ENCODE results near the gene TMEM178A.

TMEM178A gene

GRCh38 chr2:39703181-39703872, 37.6 kb downstream of the TMEM178A start:
- no peak for DNase-seq
- peaks cover 3% of the 10 kb centered on the region for H3K36me3 Mint-ChIP-seq (ENCODE audit: low read depth)
- no peak for ATAC-seq
- H3K27ac Mint-ChIP-seq, result no peak overlapping the region
- H3K27me3 Mint-ChIP-seq, result peaks cover 22% of the 10 kb centered on the region
- H3K4me1 Mint-ChIP-seq, result no peaks in the 10 kb centered on the region
- H3K9me3 Mint-ChIP-seq, result peaks cover 24% of the 10 kb centered on the region
- H3K4me3 Mint-ChIP-seq, result no peak overlapping the region

GRCh38 chr2:39704540-39704939, 38.8 kb downstream of the TMEM178A start:
- Mint-ChIP-seq H3K4me1 (no peaks in the 10 kb centered on the region), H3K9me3 (peaks cover 24% of the 10 kb centered on the region), H3K4me3 (no peak overlapping the region), H3K36me3 (ENCODE audit: low read depth) (peaks cover 3% of the 10 kb centered on the region), H3K27me3 (peaks cover 21% of the 10 kb centered on the region), H3K27ac (no peak overlapping the region)
- DNase-seq (no peak), ATAC-seq (no peak)

DNA sequence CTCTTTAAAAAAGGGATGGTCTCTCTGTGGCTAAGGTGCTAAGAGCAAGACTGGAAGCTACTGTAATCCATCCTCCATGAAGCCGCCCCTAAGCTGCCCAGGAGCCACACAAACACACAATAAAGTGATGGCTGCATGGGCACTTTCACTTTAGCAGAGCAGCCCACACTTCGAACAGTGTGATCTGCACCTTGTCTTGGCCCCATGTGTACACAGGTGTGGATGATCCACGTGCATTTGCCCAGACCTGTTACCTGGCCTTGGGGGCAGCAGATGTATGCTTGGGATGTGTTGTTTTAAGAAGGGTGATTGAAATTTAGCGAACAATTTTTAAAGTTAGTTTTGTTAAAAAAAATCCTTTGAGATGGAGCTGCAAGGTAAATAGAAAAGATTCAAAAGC, 39.9 kb downstream of the TMEM178A start:
- ATAC-seq (no peak), DNase-seq (no peak)
- no peaks in the 10 kb centered on the region for H3K4me1 Mint-ChIP-seq
- H3K27me3 Mint-ChIP-seq, result peaks cover 23% of the 10 kb centered on the region
- H3K4me3 Mint-ChIP-seq, result no peak overlapping the region
- no peaks in the 10 kb centered on the region for H3K36me3 Mint-ChIP-seq (ENCODE audit: low read depth)
- H3K9me3 Mint-ChIP-seq, result peaks cover 18% of the 10 kb centered on the region
- no peak overlapping the region for H3K27ac Mint-ChIP-seq

DNA sequence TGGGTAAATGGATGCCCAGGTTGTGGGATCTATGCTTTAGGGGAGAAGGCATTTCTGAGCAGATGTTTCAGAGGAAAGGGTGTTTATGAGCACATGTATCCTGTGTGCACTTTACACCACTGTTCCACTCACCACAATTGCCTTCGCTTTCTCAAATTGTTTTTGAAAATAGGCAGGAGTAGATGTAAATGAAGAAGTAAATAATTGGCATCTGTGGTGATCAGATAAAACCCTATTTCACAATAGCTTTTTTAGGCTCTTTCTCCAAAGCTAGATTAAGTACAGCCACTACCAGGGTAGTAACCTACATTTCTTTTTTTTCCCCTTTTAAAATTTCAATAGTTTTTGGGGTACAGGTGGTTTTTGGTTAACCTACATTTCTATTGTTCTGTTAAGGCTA, 40.6 kb downstream of the TMEM178A start:
- no peak overlapping the region for H3K27ac Mint-ChIP-seq

DNA sequence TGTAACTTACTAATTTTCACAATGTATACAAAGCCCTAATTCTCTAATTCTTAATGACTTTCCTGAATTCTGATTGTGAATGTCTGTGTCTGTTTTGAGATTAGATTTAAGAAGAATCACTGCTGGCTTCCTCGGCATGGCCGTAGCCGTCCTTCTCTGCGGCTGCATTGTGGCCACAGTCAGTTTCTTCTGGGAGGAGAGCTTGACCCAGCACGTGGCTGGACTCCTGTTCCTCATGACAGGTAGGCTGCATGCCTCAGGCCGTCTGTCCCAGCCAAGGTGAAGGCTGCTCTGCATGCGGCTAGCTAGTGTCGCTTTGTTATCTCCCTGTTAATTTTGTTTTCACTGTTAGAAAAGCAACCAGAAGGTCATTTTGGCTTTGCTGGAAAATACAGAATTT, 41.2 kb downstream of the TMEM178A start:
- H3K36me3 Mint-ChIP-seq (ENCODE audit: low read depth), result no peaks in the 10 kb centered on the region
- H3K27ac Mint-ChIP-seq, result no peak overlapping the region
- H3K27me3 Mint-ChIP-seq, result peaks cover 20% of the 10 kb centered on the region
- DNase-seq (no peak), ATAC-seq (no peak)
- H3K4me3 Mint-ChIP-seq, result no peak overlapping the region
- H3K4me1 Mint-ChIP-seq, result no peaks in the 10 kb centered on the region
- peaks cover 5% of the 10 kb centered on the region for H3K9me3 Mint-ChIP-seq

More for the DNA sequence above, 40.6 kb downstream of the TMEM178A start:
- DNase-seq (no peak), ATAC-seq (no peak)
- Mint-ChIP-seq H3K4me1 (no peaks in the 10 kb centered on the region), H3K36me3 (ENCODE audit: low read depth) (no peaks in the 10 kb centered on the region), H3K4me3 (no peak overlapping the region), H3K9me3 (peaks cover 11% of the 10 kb centered on the region), H3K27me3 (peaks cover 21% of the 10 kb centered on the region)

GRCh38 chr2:39708003-39708402, 42.3 kb downstream of the TMEM178A start:
- no peaks in the 10 kb centered on the region for H3K4me1 Mint-ChIP-seq
- H3K9me3 Mint-ChIP-seq, result no peaks in the 10 kb centered on the region
- DNase-seq (no peak), ATAC-seq (no peak)
- H3K27me3 Mint-ChIP-seq, result peaks cover 21% of the 10 kb centered on the region
- H3K27ac Mint-ChIP-seq, result no peak overlapping the region
- H3K36me3 Mint-ChIP-seq (ENCODE audit: low read depth), result no peaks in the 10 kb centered on the region
- no peak overlapping the region for H3K4me3 Mint-ChIP-seq

GRCh38 chr2:39710807-39711206, 45.1 kb downstream of the TMEM178A start:
- Mint-ChIP-seq H3K4me3 (no peak overlapping the region), H3K4me1 (no peaks in the 10 kb centered on the region), H3K9me3 (no peaks in the 10 kb centered on the region), H3K27ac (no peak overlapping the region), H3K27me3 (peaks cover 12% of the 10 kb centered on the region), H3K36me3 (ENCODE audit: low read depth) (no peaks in the 10 kb centered on the region)
- DNase-seq, result no peak
- no peak for ATAC-seq

GRCh38 chr2:39712953-39713352, 47.2 kb downstream of the TMEM178A start:
- H3K27me3 Mint-ChIP-seq, result peaks cover 6% of the 10 kb centered on the region
- no peak overlapping the region for H3K27ac Mint-ChIP-seq
- H3K9me3 Mint-ChIP-seq, result no peaks in the 10 kb centered on the region
- no peaks in the 10 kb centered on the region for H3K4me1 Mint-ChIP-seq
- H3K36me3 Mint-ChIP-seq (ENCODE audit: low read depth), result no peaks in the 10 kb centered on the region
- no peak for DNase-seq
- H3K4me3 Mint-ChIP-seq, result no peak overlapping the region
- no peak for ATAC-seq

GRCh38 chr2:39715095-39715494, 49.4 kb downstream of the TMEM178A start:
- H3K27me3 Mint-ChIP-seq, result peaks cover 4% of the 10 kb centered on the region
- no peaks in the 10 kb centered on the region for H3K36me3 Mint-ChIP-seq (ENCODE audit: low read depth)
- no peaks in the 10 kb centered on the region for H3K4me1 Mint-ChIP-seq
- no peak overlapping the region for H3K27ac Mint-ChIP-seq
- no peak for ATAC-seq
- no peak for DNase-seq
- no peak overlapping the region for H3K4me3 Mint-ChIP-seq
- H3K9me3 Mint-ChIP-seq, result no peaks in the 10 kb centered on the region

- peaks cover 6% of the 10 kb centered on the region for H3K27me3 Mint-ChIP-seq
- no peak overlapping the region for H3K27ac Mint-ChIP-seq
- no peak overlapping the region for H3K4me3 Mint-ChIP-seq
- no peaks in the 10 kb centered on the region for H3K4me1 Mint-ChIP-seq
- DNase-seq (no peak), ATAC-seq (no peak)
- H3K9me3 Mint-ChIP-seq, result no peaks in the 10 kb centered on the region
- no peaks in the 10 kb centered on the region for H3K36me3 Mint-ChIP-seq (ENCODE audit: low read depth)
These were observed 50.1 kb downstream of the TMEM178A start for GRCh38 chr2:39715822-39716221.

GRCh38 chr2:39717067-39717466, 51.4 kb downstream of the TMEM178A start:
- ATAC-seq (no peak), DNase-seq (no peak)
- no peaks in the 10 kb centered on the region for H3K9me3 Mint-ChIP-seq
- no peak overlapping the region for H3K4me3 Mint-ChIP-seq
- no peak overlapping the region for H3K27ac Mint-ChIP-seq
- no peaks in the 10 kb centered on the region for H3K4me1 Mint-ChIP-seq
- H3K36me3 Mint-ChIP-seq (ENCODE audit: low read depth), result no peaks in the 10 kb centered on the region
- H3K27me3 Mint-ChIP-seq, result peaks cover 7% of the 10 kb centered on the region

GRCh38 chr2:39718483-39718882, 52.8 kb downstream of the TMEM178A start:
- H3K9me3 Mint-ChIP-seq, result no peaks in the 10 kb centered on the region
- H3K27me3 Mint-ChIP-seq, result peaks cover 7% of the 10 kb centered on the region
- H3K4me1 Mint-ChIP-seq, result no peaks in the 10 kb centered on the region
- DNase-seq (no peak), ATAC-seq (peak; percentile 24)
- no peak overlapping the region for H3K4me3 Mint-ChIP-seq
- no peaks in the 10 kb centered on the region for H3K36me3 Mint-ChIP-seq (ENCODE audit: low read depth)
- no peak overlapping the region for H3K27ac Mint-ChIP-seq

DNA sequence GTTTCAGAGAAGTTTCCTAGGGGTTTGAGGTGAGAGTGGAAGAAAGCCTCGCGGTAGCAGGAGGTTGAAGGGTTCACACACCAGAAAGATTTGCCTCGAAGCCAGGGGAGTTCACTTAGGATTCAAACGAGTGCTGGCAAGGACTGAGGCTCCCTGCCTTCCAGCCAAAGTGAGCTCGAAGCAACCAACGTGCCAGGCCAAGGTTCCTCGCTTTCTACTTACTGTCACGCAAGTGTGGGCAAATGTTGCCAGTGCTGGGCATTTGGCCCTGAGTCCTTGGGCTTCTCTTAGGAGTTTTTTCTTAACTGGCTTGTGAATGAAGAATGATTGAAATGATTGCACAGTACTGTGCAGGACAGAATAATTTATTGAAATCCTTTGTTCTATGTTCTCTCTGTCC, 53.6 kb downstream of the TMEM178A start:
- Mint-ChIP-seq H3K4me3 (no peak overlapping the region), H3K9me3 (no peaks in the 10 kb centered on the region), H3K36me3 (ENCODE audit: low read depth) (no peaks in the 10 kb centered on the region), H3K4me1 (no peaks in the 10 kb centered on the region), H3K27me3 (peaks cover 7% of the 10 kb centered on the region), H3K27ac (no peak overlapping the region)
- ATAC-seq (no peak), DNase-seq (no peak)

DNA sequence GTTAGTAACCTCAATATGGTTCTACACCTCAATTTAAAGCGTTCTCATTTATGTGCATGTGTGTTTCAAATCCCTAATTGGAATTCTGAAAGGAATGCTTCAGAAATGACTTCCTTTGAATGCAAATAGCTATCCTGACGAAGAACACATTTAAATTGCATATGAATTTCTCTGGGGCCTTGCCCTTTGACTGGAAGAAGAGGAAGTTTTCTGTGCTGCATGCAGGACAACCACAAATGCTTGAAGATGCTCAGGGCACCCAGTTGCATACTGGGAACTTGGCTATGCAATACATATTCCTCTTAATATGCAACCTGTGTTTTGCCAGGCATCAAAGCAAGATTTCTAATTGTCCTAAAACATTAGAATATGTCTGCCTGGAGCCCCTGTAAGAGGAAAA, 55.3 kb downstream of the TMEM178A start:
- ATAC-seq, result no peak
- no peak overlapping the region for H3K27ac Mint-ChIP-seq
- peaks cover 11% of the 10 kb centered on the region for H3K27me3 Mint-ChIP-seq
- no peak for DNase-seq
- no peak overlapping the region for H3K4me3 Mint-ChIP-seq
- no peaks in the 10 kb centered on the region for H3K9me3 Mint-ChIP-seq
- H3K4me1 Mint-ChIP-seq, result no peaks in the 10 kb centered on the region
- no peaks in the 10 kb centered on the region for H3K36me3 Mint-ChIP-seq (ENCODE audit: low read depth)

DNA sequence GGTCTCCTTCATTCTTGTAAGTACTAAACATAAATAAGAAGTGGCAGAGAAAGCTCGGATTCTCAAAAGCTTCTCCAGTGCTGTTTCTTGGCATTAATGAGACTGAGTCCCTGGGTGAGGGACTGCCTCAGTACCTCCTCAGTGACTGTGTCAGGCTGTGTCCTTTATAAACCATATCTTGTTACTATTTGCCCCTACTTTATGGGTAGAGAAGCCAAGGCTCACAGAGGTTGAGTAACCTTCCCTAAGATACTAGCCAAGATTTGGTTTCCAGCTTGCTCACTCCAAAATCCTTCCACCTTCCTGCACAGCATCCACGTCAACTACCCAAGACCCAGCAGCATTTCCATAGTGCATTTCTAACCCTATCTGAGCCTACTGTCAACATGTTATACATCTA, 57.8 kb downstream of the TMEM178A start:
- H3K27ac Mint-ChIP-seq, result no peak overlapping the region
- peaks cover 4% of the 10 kb centered on the region for H3K4me1 Mint-ChIP-seq
- H3K27me3 Mint-ChIP-seq, result peaks cover 11% of the 10 kb centered on the region
- H3K4me3 Mint-ChIP-seq, result no peak overlapping the region
- H3K9me3 Mint-ChIP-seq, result no peaks in the 10 kb centered on the region
- no peak for ATAC-seq
- no peak for DNase-seq
- H3K36me3 Mint-ChIP-seq (ENCODE audit: low read depth), result no peaks in the 10 kb centered on the region
